ENCODE results near the gene WASL.
"Not testable (repeated sequence)": the region's sequence is repeated elsewhere in the genome, so short reads cannot be mapped to it uniquely, and the experiment has no call there.

WASL gene

DNA sequence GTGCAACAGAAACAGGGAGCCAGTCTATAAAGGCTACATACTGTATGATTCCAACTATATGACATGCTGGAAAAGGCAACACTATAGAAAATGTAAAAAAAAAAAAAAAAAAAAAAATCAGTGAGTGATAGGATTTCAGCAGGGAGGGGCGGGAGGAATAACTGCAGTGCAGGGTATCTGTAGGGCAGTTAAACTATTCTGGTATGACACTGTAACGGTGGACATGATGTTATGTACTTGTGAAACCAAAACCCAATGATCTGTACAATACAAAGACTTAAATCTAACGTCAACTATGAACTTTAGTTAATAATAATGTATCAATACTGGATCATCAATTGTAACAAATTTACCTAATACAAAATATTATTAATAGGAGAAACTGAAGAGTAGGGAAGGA, 14.3 kb downstream of the WASL start:
- no peak for DNase-seq (ENCODE audit: low read depth in 2 of 2)

DNA sequence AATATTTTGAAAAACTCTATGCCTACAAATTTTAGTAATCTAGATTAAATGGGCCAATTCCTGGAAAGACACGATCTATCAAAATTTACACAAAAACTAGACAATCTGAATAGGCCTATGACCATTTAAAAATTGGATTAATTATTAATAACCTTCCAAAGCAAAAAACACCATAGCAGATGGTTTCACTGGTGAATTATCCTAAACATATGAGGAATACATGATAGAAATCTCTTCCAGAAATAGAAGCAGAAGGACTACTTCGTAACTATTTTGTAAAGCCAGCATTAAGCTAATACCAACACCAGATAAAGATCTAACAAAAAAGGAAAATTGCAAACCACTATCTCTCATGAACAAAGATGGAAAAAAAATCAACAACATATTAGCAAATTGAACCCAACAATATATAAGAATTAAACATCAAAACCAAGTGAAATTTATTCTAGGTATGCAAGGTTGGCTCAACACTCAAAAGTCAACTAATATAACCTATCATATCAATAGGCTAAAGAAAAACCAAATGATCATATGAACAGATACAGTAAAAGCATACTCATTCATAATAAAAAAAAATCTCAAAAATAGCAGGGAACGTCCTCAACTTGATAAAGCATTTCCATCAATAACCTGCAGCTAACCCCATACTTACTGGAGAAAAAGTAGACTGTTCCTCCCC, 16.3 kb downstream of the WASL start:
- DNase-seq (ENCODE audit: low read depth in 2 of 2): no peak

GRCh38 chr7:123729218-123729578, 19.6 kb downstream of the WASL start:
- DNase-seq (ENCODE audit: low read depth in 2 of 2): no peak

- DNase-seq (ENCODE audit: low read depth in 2 of 2): no peak
Measured at GRCh38 chr7:123727071-123727837, 21.5 kb downstream of the WASL start.

GRCh38 chr7:123725586-123726171, 23.1 kb downstream of the WASL start:
- DNase-seq (ENCODE audit: low read depth in 2 of 2): no peak

GRCh38 chr7:123724817-123725253, 24.0 kb downstream of the WASL start:
- no peak for DNase-seq (ENCODE audit: low read depth in 2 of 2)

- no peak for DNase-seq (ENCODE audit: low read depth in 2 of 2)
Measured at GRCh38 chr7:123723913-123724312, 24.9 kb downstream of the WASL start.

DNA sequence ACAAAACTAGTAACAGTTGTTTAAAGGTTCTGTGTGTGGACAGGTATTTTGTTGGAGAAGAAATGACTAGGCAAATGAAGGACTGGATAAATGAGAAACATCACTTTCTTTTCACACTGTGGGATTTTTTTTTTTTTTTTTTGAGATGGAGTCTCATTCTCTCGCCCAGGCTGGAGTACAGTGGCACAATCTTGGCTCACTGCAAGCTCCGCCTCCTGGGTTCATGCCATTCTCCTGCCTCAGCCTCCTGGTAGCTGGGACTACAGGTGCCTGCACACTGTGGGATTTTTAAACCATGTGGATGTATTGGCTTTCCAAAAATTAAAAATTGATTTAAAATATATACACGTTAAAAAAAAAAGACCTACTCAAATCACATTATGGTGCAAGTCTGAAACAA, 28.3 kb downstream of the WASL start:
- DNase-seq (ENCODE audit: low read depth in 2 of 2): not testable (repeated sequence)

DNA sequence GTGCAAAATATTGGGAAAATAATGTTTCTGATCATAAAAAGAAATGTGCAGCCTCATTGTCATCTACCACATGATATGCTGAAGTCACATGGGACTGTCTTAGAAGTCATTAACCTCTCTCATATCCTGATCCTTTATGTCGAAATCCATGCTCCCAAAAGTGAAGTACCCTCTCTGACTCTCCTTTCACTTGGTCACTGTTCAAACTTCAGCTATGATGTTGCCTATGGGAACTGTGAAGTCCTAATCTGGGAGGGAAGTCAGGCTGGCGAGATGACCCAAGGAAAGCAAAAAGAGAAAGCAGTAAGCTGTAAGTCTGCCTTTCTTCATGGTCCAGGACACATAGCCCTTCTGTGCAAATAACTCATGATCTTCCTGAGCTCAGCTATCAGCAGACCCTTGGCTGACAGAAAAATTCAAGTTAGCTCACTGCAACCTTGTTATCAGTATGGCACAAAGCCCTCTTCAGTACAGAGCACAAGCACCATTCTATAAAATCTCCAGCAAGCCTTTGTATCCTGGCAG, 29.5 kb downstream of the WASL start:
- DNase-seq (ENCODE audit: low read depth in 2 of 2): no peak

GRCh38 chr7:123718773-123719172, 30.0 kb downstream of the WASL start:
- DNase-seq (ENCODE audit: low read depth in 2 of 2): no peak

- no peak for DNase-seq (ENCODE audit: low read depth in 2 of 2)
Measured at GRCh38 chr7:123717689-123718088, 31.1 kb downstream of the WASL start.

DNA sequence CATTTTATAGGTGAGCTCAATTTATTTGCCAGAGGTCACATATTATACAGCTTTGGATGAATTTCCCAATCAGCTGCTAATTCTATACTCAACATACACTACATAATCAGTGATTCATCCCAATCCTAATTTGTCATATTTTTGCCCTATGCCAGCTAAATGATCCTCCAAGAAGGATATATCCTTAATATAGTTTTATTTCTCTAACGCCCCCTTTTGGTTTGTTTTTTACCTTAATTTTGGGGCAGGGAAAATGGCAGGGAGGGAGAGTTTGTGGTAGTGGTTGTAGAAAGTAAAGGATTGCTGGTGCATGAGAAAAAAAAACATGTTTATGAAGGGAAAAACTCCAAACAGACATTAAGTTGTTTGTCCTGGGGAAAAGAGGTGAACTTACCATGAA, 31.9 kb downstream of the WASL start:
- DNase-seq (ENCODE audit: low read depth in 2 of 2): no peak

GRCh38 chr7:123715799-123716198, 33.0 kb downstream of the WASL start:
- DNase-seq (ENCODE audit: low read depth in 2 of 2): no peak

DNA sequence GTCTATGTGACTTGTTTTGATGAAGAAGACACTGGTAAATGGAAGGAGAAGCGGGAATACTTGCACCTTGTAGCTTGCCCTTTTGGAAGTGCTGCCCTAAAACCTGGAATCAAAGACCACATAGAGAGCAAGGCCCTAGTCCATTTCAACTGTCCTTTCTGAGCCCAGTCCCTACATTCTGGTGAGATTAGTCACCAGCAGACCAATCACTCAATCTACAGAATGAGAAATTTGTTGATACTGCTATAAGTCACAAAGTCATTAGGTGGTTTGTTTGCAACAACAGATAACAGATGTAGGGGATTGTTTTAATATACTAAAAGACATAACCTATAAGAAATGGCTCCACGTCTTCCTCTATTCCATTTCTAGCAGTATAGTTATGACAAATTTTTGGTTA, 33.6 kb downstream of the WASL start:
- no peak for DNase-seq (ENCODE audit: low read depth in 2 of 2)

DNA sequence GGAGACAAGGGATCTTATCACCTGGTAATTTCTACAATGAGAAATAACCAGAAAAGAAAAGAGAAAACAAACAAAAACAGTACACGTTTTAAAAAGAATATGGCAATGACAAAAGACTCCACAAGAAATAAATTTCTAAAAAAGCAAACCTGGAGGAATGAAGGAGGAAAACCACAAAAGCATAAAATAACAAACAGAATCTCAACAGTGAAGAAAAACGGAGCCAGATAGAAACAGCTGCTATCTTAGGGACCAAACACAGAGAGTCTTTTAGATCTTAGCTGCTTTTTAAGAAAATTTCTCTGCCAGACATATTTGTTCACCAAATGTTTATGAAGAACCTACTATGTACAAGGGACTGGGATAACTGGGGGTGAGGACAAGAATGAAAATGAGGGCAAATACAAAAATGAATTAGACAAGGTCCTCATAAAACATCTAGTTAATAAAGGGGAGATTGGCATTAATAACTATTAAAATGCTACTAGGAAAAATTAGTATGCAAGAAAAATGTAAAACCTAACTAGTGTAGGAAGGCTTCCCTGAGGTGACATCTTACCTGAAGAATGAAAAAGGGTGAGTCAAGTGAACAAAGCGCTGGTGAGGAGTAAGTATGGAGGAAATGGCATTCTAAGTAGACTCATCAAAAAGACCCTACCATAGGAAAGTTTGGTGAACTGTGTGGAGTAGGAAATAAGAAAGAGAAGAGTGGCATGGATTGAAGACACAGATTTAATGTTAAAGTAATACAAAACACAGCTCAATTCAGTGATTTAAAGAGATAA, 34.3 kb downstream of the WASL start:
- no peak for DNase-seq (ENCODE audit: low read depth in 2 of 2)

- DNase-seq (ENCODE audit: low read depth in 2 of 2): no peak
Measured at GRCh38 chr7:123712619-123713018, 36.2 kb downstream of the WASL start.

- DNase-seq (ENCODE audit: low read depth in 2 of 2): no peak
Measured at GRCh38 chr7:123711832-123712293, 36.9 kb downstream of the WASL start.

DNA sequence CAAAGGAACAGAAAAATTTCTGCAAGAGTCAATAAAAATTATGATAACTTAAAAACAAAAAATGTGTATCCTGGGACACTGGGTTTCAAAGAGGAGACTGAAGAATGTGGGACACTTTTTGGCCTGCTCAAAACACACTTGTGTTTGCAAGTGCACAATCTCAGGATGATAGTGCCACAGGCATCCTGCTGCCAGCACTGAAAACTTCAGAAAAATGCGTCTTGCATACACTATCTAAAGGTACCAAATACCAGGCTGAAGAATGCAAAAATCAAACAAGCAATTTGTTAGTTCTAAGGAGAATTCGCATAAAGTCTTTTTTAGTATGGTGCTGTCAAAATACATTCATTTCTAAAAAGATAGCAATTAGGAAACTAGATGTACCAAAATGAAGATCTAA, 38.1 kb downstream of the WASL start:
- no peak for DNase-seq (ENCODE audit: low read depth in 2 of 2)

- DNase-seq (ENCODE audit: low read depth in 2 of 2): no peak
Measured at GRCh38 chr7:123709525-123709924, 39.3 kb downstream of the WASL start.

GRCh38 chr7:123705211-123705901, 43.4 kb downstream of the WASL start:
- no peak for DNase-seq (ENCODE audit: low read depth in 2 of 2)

- no peak for DNase-seq (ENCODE audit: low read depth in 2 of 2)
Measured at GRCh38 chr7:123695944-123696677, 52.7 kb downstream of the WASL start.

Data from activated CD8-positive, alpha-beta memory T cell treated with anti-CD3 and anti-CD28 coated beads for 4 hours (primary cell).